NCI-H1105 treated with DMSO at 0.1 percent for 48 hours (cell line): ENCODE measurements around the gene AQP12A.

Experiments used
- DNase-seq: peaks from one replicate; lab custom pipeline; 2025; lab: John Stamatoyannopoulos, UW

AQP12A gene

DNA sequence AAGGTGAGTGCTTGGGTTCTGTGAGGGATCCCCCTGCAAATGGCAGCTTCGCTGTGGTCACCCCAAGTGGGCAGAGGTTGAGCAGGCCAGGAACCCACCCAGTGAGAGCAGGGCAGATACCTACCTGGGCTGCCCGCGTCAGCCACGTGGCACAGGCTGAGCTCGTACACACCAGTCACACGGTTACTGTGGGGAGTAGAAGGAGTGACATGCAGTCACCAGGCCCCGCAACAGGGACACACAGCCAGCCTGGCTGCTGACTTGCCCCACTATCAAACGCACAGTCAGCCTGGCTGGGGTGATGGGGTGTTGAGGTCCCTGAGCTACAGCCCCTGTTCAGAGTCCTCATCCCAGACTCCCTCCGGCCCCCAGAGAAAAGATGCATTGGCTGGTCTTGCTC lies 32.2 kb downstream of the AQP12A start:
- no peak for DNase-seq

DNA sequence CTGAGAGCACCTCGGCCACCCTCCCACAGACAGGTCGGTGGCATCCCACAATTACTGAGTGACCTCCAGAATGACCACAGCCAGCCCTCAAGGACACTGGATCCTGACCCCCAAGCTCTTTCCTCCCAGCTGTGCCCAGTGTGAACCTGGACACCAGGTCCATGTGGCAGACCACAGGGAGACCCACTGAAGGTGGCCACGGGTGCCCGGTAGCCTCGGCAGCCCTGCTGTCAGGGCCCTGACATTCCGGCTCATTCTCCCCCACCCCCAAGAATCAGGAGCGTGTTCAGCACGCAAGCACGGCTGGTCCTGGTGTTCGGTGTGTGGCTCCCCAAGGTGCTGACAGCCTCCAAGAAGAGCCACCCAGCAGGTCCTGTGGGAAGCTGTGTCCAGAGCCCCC lies 32.8 kb downstream of the AQP12A start:
- DNase-seq, result no peak

GRCh38 chr2:240725266-240725665 lies 33.6 kb downstream of the AQP12A start:
- DNase-seq, result no peak

- no peak for DNase-seq
These were observed 34.0 kb downstream of the AQP12A start for GRCh38 chr2:240725671-240726070.

- no peak for DNase-seq
These were observed 35.2 kb downstream of the AQP12A start for GRCh38 chr2:240726876-240727275.

DNA sequence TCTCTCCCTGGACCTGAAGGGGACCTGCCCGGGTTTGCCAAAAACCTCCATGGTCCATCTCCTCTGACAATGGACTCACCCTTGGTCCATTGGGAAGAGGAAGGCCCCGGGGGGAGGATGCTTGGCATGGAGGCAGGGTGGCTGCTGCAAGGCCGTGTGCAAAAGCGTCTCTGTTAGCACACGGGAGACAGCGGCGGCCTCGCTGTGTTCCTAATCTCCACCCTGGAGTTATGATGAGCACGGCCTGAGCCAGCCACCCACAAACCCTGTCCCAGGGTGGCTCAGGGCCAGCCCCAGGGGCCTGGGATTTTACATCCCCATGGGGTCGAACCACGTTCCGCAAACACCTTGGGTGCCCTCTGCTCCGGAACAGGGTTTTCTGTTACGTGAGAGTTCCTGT lies 35.8 kb downstream of the AQP12A start:
- no peak for DNase-seq

DNA sequence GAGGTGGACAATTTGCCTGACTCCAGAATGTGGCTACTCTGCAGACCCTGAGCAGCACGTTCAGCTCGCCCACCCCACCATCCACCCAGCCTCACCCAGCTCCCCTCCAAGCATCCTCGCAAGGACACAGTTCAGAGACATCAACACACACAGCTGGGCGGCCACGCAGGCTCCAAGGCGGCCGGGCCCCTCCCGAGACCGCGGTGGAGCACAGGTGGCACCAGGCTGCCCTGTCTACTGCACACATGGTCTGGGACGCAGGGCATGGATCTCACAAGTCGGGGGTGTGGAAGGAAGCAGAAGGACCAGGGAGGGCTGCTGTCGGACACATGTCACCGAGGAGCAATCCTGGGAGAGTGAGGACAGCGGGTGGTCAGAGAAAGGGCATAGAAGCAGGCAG lies 36.2 kb downstream of the AQP12A start:
- DNase-seq, result no peak

DNA sequence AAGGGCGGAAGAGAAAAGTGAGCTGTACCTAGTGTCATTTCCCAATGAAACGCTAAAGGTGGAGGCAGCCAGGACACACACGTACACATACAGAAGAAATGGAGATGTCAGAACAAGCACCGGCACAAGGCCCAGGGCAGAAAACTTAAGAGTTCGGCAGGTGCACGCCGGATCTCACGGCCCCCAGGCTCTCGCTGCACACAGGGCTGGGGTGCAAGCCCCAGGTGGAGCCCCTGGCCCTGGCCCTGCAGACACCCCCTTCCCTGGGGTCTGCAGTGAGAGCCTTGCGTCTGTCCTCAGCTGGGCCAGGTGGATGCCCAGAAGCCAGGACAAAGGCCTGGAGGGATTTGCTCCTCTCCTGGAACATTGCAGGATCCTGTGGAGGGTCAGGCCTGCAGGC lies 36.7 kb downstream of the AQP12A start:
- DNase-seq, result no peak

DNA sequence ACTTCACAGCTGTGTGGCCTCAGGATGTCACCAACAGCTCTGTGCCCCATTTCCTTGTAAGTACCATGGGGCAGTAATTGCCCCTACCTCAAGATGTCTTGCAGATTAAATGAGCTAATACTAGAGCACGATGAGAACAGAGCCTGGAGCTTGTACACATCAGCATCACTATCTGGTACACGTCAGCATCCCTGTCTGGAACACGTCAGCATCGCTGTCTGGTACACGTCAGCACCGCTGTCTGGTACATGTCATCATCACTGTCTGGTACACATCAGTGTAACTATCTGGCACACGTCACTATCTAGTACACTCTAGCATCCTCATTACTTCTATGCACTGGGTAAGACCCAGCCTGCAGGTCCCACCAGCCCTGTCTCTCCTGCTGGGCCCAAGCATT lies 37.2 kb downstream of the AQP12A start:
- DNase-seq, result no peak

GRCh38 chr2:240730501-240731177 lies 39.0 kb downstream of the AQP12A start:
- DNase-seq, result no peak

GRCh38 chr2:240731178-240731545 lies 39.5 kb downstream of the AQP12A start:
- DNase-seq, result no peak

GRCh38 chr2:240732184-240732583 lies 40.5 kb downstream of the AQP12A start:
- no peak for DNase-seq

DNA sequence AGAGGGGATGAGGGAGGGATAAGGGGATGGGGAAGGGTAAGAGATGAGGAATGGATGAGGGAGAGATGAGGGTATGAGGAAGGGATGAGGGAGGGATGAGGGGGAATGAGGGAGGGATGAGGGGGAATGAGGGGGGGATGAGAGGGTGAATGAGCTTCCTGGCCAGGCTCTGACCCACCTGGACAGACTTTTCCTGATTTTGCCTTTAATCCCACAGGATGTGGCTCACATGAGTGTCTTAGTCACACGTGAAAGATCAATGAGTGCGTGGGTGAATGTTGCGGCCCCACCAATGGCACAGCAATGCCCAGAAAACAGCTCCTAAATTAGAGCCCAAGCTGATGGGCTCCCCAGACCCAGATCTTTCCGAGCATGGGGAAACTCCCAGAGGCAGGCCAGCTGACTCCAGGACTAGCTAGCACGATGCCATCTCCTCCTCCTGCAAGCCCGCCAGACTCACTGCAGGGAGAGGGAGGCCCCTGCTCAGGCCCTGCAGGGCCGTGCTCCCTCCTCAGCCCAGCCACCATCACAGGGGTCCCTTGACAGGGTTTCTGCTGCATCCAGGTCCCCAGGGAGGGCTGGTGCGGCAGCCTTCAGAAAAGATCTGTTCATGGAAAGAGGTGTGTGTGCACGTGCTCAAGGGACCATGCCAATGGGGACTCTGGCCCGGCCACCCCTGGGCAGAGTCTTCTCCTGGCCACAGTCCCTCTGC lies 41.4 kb downstream of the AQP12A start:
- no peak for DNase-seq

DNA sequence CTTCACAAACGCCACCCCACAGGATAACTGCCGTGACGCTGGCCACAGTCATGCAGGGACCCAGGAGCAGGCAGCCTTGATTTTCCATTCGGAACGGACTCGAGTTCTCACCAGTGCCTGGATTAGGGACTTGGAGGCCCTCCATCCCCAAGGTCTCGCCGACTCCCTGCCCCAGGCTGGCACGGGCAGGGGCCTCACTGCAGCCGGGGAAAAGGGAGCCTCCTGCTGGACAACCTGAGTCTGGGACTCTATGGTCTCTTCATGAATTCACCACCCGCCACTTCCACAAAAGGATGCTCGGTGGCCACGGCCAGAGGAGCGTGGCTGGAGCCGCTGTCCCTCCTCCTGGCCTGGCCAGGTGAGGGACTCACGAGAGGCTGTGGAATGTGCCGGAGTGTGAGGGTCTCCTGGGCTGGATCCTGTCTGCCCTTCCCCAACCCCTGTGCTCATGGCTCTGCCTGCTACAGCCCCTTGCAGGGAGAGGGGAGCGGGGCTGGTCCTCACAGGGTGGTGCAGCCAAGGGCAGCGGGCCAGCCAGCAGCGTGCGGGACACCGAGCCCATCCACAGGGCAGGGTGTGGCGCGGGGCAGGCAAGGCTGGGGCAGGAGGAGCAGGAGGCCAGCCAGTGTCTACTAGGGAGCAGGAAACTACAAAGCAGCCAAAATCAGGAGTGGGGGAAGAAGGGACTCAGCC lies 42.3 kb downstream of the AQP12A start:
- no peak for DNase-seq

GRCh38 chr2:240734756-240735155 lies 43.1 kb downstream of the AQP12A start:
- no peak for DNase-seq

DNA sequence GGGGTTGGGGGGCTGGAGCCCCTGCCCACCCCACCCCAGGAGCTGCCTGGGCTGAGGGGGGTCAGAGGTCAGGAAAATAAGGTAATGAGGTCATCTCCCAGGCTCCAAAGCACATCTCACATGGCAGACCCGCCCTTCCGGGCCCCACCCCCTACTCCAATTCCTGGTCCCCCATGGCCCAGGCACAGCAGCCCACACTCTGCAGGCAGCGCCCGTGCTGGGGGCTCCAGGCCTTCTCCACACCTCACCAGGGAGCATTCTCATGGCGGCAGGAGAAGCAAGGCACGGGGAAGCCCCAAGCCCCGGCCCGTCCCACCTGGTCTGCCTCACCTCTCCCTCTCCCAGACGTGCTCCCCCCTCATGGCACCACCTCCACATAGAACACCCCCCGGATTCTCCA lies 43.8 kb downstream of the AQP12A start:
- DNase-seq, result no peak

GRCh38 chr2:240736281-240737250 lies 44.9 kb downstream of the AQP12A start:
- no peak for DNase-seq

- no peak for DNase-seq
These were observed 45.8 kb downstream of the AQP12A start for GRCh38 chr2:240737512-240737911.

DNA sequence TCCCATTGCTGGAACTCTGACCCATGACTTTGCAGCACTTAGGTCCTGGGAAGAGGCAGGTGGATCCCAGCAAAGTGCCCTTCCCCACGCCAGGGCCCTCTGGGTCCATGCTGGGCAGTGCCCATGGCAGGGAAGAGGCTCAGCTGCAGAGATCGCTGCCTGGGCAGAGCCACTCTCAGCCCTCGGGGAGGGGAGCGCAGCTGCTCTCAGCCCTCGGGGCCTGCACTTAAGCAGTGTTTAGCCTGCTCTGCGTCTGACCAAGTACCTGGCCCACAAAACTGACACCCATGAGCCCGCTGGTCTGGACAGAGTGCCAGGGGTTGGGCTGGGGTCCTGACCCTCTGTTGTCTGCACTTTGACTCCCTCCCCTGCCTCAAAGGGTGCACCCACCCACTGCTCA lies 46.3 kb downstream of the AQP12A start:
- no peak for DNase-seq

DNA sequence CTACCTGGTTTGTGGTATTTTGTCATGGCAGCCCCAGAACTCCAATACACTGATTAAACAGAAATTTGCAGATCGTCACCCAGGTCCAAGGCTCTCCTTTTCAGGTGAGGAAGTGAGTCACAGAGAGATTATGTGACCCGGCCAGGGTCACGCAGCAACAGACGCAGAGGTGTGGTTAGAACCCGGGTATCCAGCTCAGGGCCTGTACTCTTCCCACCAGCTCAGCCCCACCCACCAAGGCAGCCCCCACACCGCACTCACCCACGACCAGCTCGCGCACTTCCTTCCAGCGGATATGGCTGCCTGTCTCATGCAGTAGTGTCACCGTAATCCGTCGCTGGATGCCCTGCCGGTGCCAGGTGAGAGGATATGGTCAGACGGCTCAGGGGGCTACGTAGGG lies 48.1 kb downstream of the AQP12A start:
- no peak for DNase-seq

DNA sequence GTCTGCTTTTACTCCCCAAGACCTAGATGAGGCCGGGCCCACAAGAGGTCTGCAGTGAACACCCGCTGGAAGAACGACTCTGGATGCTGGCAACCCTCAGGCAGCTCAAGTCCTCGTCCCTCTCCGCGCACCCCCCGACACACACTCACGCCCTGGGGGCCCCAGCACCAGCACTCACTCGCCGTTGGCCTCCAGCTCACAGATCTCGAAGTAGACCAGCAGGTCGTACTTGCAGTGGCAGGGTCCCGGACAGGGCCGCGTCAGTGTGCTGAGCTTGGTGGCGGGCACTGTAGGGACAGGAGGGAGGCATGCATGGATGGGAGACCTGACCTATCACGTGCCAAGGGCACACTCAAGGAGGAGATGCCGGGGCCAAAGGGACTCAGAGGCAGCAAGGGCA lies 49.4 kb downstream of the AQP12A start:
- DNase-seq, result no peak

GRCh38 chr2:240742602-240743095 lies 51.0 kb downstream of the AQP12A start:
- no peak for DNase-seq
